HG02938 (cell line): ENCODE results near the gene PIK3R3.

Experiments used
- ATAC-seq: cut with Tn5 transposase; IDR thresholded peaks from one replicate; pipeline ENCODE4 v1.9.1; 2021; ENCODE audit warnings: mild to moderate bottlenecking, moderate library complexity; ENCODE audit not compliant: unreplicated experiment

The PIK3R3 gene

GRCh38 chr1:46030876-46031660 is 101.4 kb downstream of the PIK3R3 start:
- ATAC-seq = no peak

- no peak for ATAC-seq
Measured at GRCh38 chr1:46030074-46030870, 102.2 kb downstream of the PIK3R3 start.

GRCh38 chr1:46027788-46028573 is 104.4 kb downstream of the PIK3R3 start:
- no peak for ATAC-seq

GRCh38 chr1:46026531-46026930 is 105.9 kb downstream of the PIK3R3 start:
- no peak for ATAC-seq

- no peak for ATAC-seq
Measured at GRCh38 chr1:46021046-46021996, 111.1 kb downstream of the PIK3R3 start.

- no peak for ATAC-seq
Measured at GRCh38 chr1:46020010-46020409, 112.4 kb downstream of the PIK3R3 start.

- ATAC-seq = no peak
Measured at GRCh38 chr1:46019348-46019747, 113.1 kb downstream of the PIK3R3 start.

GRCh38 chr1:46017876-46018503 is 114.4 kb downstream of the PIK3R3 start:
- no peak for ATAC-seq

GRCh38 chr1:46013581-46013980 is 118.8 kb downstream of the PIK3R3 start:
- ATAC-seq = no peak

- no peak for ATAC-seq
Measured at GRCh38 chr1:46012236-46012635, 120.2 kb downstream of the PIK3R3 start.

GRCh38 chr1:46011121-46011695 is 121.2 kb downstream of the PIK3R3 start:
- ATAC-seq = no peak

GRCh38 chr1:46010611-46011010 is 121.8 kb downstream of the PIK3R3 start:
- ATAC-seq = no peak

GRCh38 chr1:46008585-46008984 is 123.8 kb downstream of the PIK3R3 start:
- ATAC-seq = no peak

- ATAC-seq = no peak
Measured at GRCh38 chr1:46005594-46005993, 126.8 kb downstream of the PIK3R3 start.

- no peak for ATAC-seq
Measured at GRCh38 chr1:46004492-46004891, 127.9 kb downstream of the PIK3R3 start.

- no peak for ATAC-seq
Measured at GRCh38 chr1:46003315-46003714, 129.1 kb downstream of the PIK3R3 start.

- ATAC-seq = no peak
Measured at GRCh38 chr1:46002551-46003150, 129.8 kb downstream of the PIK3R3 start.

GRCh38 chr1:46001081-46001785 is 131.2 kb downstream of the PIK3R3 start:
- no peak for ATAC-seq
